ENCODE measurements around the gene DNAJC11. TPM values are rescaled to one million over a fixed set of nuclear protein-coding genes. Genes with fewer than 3 reads are reported as not detected.

The DNAJC11 gene
- total RNA-seq, 1 experiment from 2014 or later, result 93.6 TPM

- CTCF ChIA-PET, result no interaction called here
- no peaks in the 10 kb centered on the region for H3K27me3 ChIP-seq (ENCODE audit: control insufficient read depth, insufficient read depth, low read length)
- DNase-seq (ENCODE audit: low read depth, low spot score) (no peak), ATAC-seq (no peak)
- no TSS peak for BruUV-seq (replicated peaks)
- H3K4me3 ChIP-seq (ENCODE audit: low read depth in 2 of 2, low read length in 2 of 2), result no peak overlapping the region
- POLR2A ChIA-PET, result interaction anchor here (0.6 kb wide), 1 partner anchor 13 kb away, joined by 3 read pairs; the partner anchor contains the start of gene ZBTB48
- peaks cover 4% of the 10 kb centered on the region for H3K4me1 ChIP-seq (ENCODE audit: control insufficient read depth, insufficient read depth, low read length)
- no peak overlapping the region for H3K27ac ChIP-seq (ENCODE audit: low read length)
- H3K9me3 ChIP-seq (ENCODE audit: control insufficient read depth, insufficient read depth, low read depth, low read length), result no peaks in the 10 kb centered on the region
- in situ Hi-C loops (cut with HindIII; ENCODE audit: low pct_unique_long_range_greater_than_20kb, low sequenced_read_pairs), result no loop called here
- peaks cover 2% of the 10 kb centered on the region; the same call in 1 of the 2 replicates for H3K36me3 ChIP-seq (ENCODE audit: control insufficient read depth, insufficient read depth, low read length)
- intact Hi-C loops (cut with micrococcal nuclease; ENCODE audit: unreplicated experiment), result no loop called here
- TF ChIP-seq TCF7L2 (IDR thresholded peaks at IDR 0.05; ENCODE audit: low read depth, low read length) (no peak), REST (IDR thresholded peaks at IDR 0.05; ENCODE audit: insufficient read depth in 1 of 2, low read depth in 2 of 2, low read length in 1 of 2) (no peak), CTCF (IDR thresholded peaks at IDR 0.05) (no peak), SIN3A (IDR thresholded peaks at IDR 0.05; ENCODE audit: borderline replicate concordance, insufficient read depth, low read depth, low read length) (no peak), POLR2AphosphoS5 (IDR thresholded peaks at IDR 0.05; ENCODE audit: low read depth, low read length) (no peak)
Measured at GRCh38 chr1:6592441-6592840, 109.2 kb downstream of the DNAJC11 start.

- ATAC-seq, result no peak
- no peaks in the 10 kb centered on the region for H3K9me3 ChIP-seq (ENCODE audit: control insufficient read depth, insufficient read depth, low read depth, low read length)
- no peak overlapping the region for H3K4me3 ChIP-seq (ENCODE audit: low read depth in 2 of 2, low read length in 2 of 2)
- H3K36me3 ChIP-seq (ENCODE audit: control insufficient read depth, insufficient read depth, low read length), result peaks cover 2% of the 10 kb centered on the region; the same call in 1 of the 2 replicates
- no peaks in the 10 kb centered on the region for H3K27me3 ChIP-seq (ENCODE audit: control insufficient read depth, insufficient read depth, low read length)
- no peak overlapping the region for H3K27ac ChIP-seq (ENCODE audit: low read length)
- intact Hi-C loops (cut with micrococcal nuclease; ENCODE audit: unreplicated experiment) (no loop called here), in situ Hi-C loops (cut with HindIII; ENCODE audit: low pct_unique_long_range_greater_than_20kb, low sequenced_read_pairs) (no loop called here)
- TF ChIP-seq POLR2AphosphoS5 (IDR thresholded peaks at IDR 0.05; ENCODE audit: low read depth, low read length), result no peak
- TF ChIP-seq REST (IDR thresholded peaks at IDR 0.05; ENCODE audit: insufficient read depth in 1 of 2, low read depth in 2 of 2, low read length in 1 of 2), result no peak
- no peak for DNase-seq (ENCODE audit: low read depth, low spot score)
- POLR2A ChIA-PET, result interaction anchor here (0.6 kb wide), 1 partner anchor 12 kb away, joined by 3 read pairs; the partner anchor contains the start of gene ZBTB48
- H3K4me1 ChIP-seq (ENCODE audit: control insufficient read depth, insufficient read depth, low read length), result no peaks in the 10 kb centered on the region
- BruUV-seq (replicated peaks), result no TSS peak
- CTCF ChIA-PET, result no interaction called here
Measured at GRCh38 chr1:6591644-6592043, 110.0 kb downstream of the DNAJC11 start.

Data from Panc1 (cell line).